ENCODE measurements around the gene MSI2.

Gene MSI2

GRCh38 chr17:57485566-57485865 is 229.2 kb downstream of the MSI2 start:
- Histone ChIP-seq H3K36me3 (ENCODE audit: control insufficient read depth, low read length) (peaks cover 11% of the 10 kb centered on the region; the same call in 1 of the 2 replicates), H3K9me2 (replicated peaks; ENCODE audit: control insufficient read depth, low read length) (no peaks in the 10 kb centered on the region), H3K4me1 (ENCODE audit: control insufficient read depth, low read length) (peaks cover 42% of the 10 kb centered on the region), H3K4me3 (ENCODE audit: low read length) (peak overlapping the region; percentile 18; the same call in 1 of the 2 replicates), H3K27me3 (ENCODE audit: control insufficient read depth, low read length) (no peaks in the 10 kb centered on the region), H3K4me2 (ENCODE audit: low read length) (peak overlapping the region; percentile 46), H3F3A (ENCODE audit: control insufficient read depth, insufficient read depth) (no peaks in the 10 kb centered on the region), H3K79me2 (ENCODE audit: control insufficient read depth, low read length) (peaks cover 41% of the 10 kb centered on the region), H4K20me1 (ENCODE audit: control insufficient read depth, insufficient read depth, low read depth, low read length) (peaks cover 4% of the 10 kb centered on the region; the same call in 1 of the 2 replicates), H3K27ac (ENCODE audit: low read depth, low read length) (no peak overlapping the region), H3K9me3 (ENCODE audit: control insufficient read depth, insufficient read depth, low read length) (no peaks in the 10 kb centered on the region)
- TF ChIP-seq CTCF (IDR thresholded peaks at IDR 0.05; ENCODE audit: low read depth, low read length, poor library complexity, severe bottlenecking) (no peak), EZH2phosphoT487 (IDR thresholded peaks at IDR 0.05; ENCODE audit: borderline replicate concordance, low read length) (no peak)

- Histone ChIP-seq H3K36me3 (ENCODE audit: control insufficient read depth, low read length) (peaks cover 7% of the 10 kb centered on the region; the same call in 1 of the 2 replicates), H3K27ac (ENCODE audit: low read depth, low read length) (no peak overlapping the region), H3K27me3 (ENCODE audit: control insufficient read depth, low read length) (no peaks in the 10 kb centered on the region), H3K9me3 (ENCODE audit: control insufficient read depth, insufficient read depth, low read length) (no peaks in the 10 kb centered on the region), H3K79me2 (ENCODE audit: control insufficient read depth, low read length) (peaks cover 41% of the 10 kb centered on the region), H3F3A (ENCODE audit: control insufficient read depth, insufficient read depth) (no peaks in the 10 kb centered on the region), H3K9me2 (replicated peaks; ENCODE audit: control insufficient read depth, low read length) (no peaks in the 10 kb centered on the region), H3K4me3 (ENCODE audit: low read length) (peak overlapping the region; percentile 18), H3K4me1 (ENCODE audit: control insufficient read depth, low read length) (peaks cover 42% of the 10 kb centered on the region), H4K20me1 (ENCODE audit: control insufficient read depth, insufficient read depth, low read depth, low read length) (no peaks in the 10 kb centered on the region), H3K4me2 (ENCODE audit: low read length) (peak overlapping the region; percentile 46)
- no peak for TF ChIP-seq CTCF (IDR thresholded peaks at IDR 0.05; ENCODE audit: low read depth, low read length, poor library complexity, severe bottlenecking)
- no peak for TF ChIP-seq EZH2phosphoT487 (IDR thresholded peaks at IDR 0.05; ENCODE audit: borderline replicate concordance, low read length)
These were observed 229.9 kb downstream of the MSI2 start for GRCh38 chr17:57485916-57486881.

- no peaks in the 10 kb centered on the region for H3K27me3 ChIP-seq (ENCODE audit: control insufficient read depth, low read length)
- TF ChIP-seq EZH2phosphoT487 (IDR thresholded peaks at IDR 0.05; ENCODE audit: borderline replicate concordance, low read length) (no peak), CTCF (IDR thresholded peaks at IDR 0.05; ENCODE audit: low read depth, low read length, poor library complexity, severe bottlenecking) (no peak)
- H3K9me3 ChIP-seq (ENCODE audit: control insufficient read depth, insufficient read depth, low read length) = no peaks in the 10 kb centered on the region
- no peaks in the 10 kb centered on the region for H3F3A ChIP-seq (ENCODE audit: control insufficient read depth, insufficient read depth)
- no peaks in the 10 kb centered on the region for H3K9me2 ChIP-seq (replicated peaks; ENCODE audit: control insufficient read depth, low read length)
- H3K79me2 ChIP-seq (ENCODE audit: control insufficient read depth, low read length) = peaks cover 41% of the 10 kb centered on the region
- H3K27ac ChIP-seq (ENCODE audit: low read depth, low read length) = no peak overlapping the region
- H3K36me3 ChIP-seq (ENCODE audit: control insufficient read depth, low read length) = peaks cover 3% of the 10 kb centered on the region; the same call in 1 of the 2 replicates
- no peak overlapping the region for H3K4me3 ChIP-seq (ENCODE audit: low read length)
- H4K20me1 ChIP-seq (ENCODE audit: control insufficient read depth, insufficient read depth, low read depth, low read length) = no peaks in the 10 kb centered on the region
- peaks cover 42% of the 10 kb centered on the region for H3K4me1 ChIP-seq (ENCODE audit: control insufficient read depth, low read length)
- H3K4me2 ChIP-seq (ENCODE audit: low read length) = 0 out of 2 replicates have a peak overlapping the region, but pooled peaks have one; percentile 46
These were observed 230.6 kb downstream of the MSI2 start for GRCh38 chr17:57486882-57487301.

All from DOHH2 (cell line).